HEK293 (cell line): ENCODE results near the gene CKAP4.
A peak's percentile ranks its signal among the peaks of the same experiment; 100 is the strongest.

Experiments used
- CTCF ChIA-PET: fragments of 350-600 bp; formaldehyde crosslinking; extraction: SDS; loops from one replicate; lab custom pipeline; 2021; ENCODE audit warnings: antibody characterized with exemption; lab: Yijun Ruan, JAX
- POLR2A ChIA-PET: fragments of 300-600 bp; formaldehyde crosslinking; extraction: SDS; loops from one replicate; lab custom pipeline; 2020; ENCODE audit warnings: antibody characterized with exemption, inconsistent platforms; lab: Yijun Ruan, JAX
- H3K27ac ChIP-seq: fragments of 200-500 bp; sonication (Bioruptor generic); 2 replicates; pipeline ENCODE4 v1.5.1; 2014; ENCODE audit warnings: low read depth, low read length, control low read depth, inconsistent platforms; ENCODE audit errors: extremely low read depth
- H3K36me3 ChIP-seq, 2 experiments: fragments of 200-500 bp in 1 of 2; sonication (Bioruptor generic) in 1 of 2; 1 replicate in 1 of 2; 2 replicates in 1 of 2; pipeline ENCODE4 v1.5.1; 2014 to 2017; ENCODE audit warnings: inconsistent platforms in 2 of 2, low read length in 2 of 2; ENCODE audit not compliant: control insufficient read depth in 2 of 2, insufficient read depth in 1 of 2
- H3K4me1 ChIP-seq: fragments of 200-500 bp; sonication (Bioruptor generic); 2 replicates; pipeline ENCODE4 v1.5.1; 2014; ENCODE audit warnings: mild to moderate bottlenecking, low read length, inconsistent platforms; ENCODE audit not compliant: control insufficient read depth, insufficient read depth
- H3K4me3 ChIP-seq: 2 replicates; pipeline ENCODE4 v1.5.1; 2011; ENCODE audit warnings: low read depth, mild to moderate bottlenecking, control low read depth, low read length, moderate library complexity
- H3K9me3 ChIP-seq: fragments of 200-500 bp; sonication (Bioruptor generic); 2 replicates; pipeline ENCODE4 v1.5.1; 2014; ENCODE audit warnings: low read depth, low read length, inconsistent platforms; ENCODE audit not compliant: control insufficient read depth, insufficient read depth
- HOXD13 ChIP-seq: sonication (generic); formaldehyde crosslinking; IDR thresholded peaks from 2 replicates; pipeline ENCODE4 v1.8.0; 2022; ENCODE audit warnings: missing genetic modification reagents, borderline replicate concordance
- SP3 ChIP-seq: fragments of 450-650 bp; formaldehyde crosslinking; IDR thresholded peaks from 2 replicates; pipeline ENCODE4 v1.5.1; 2016; ENCODE audit warnings: missing biosample characterization, missing genetic modification characterization
- ZEB2 ChIP-seq: fragments of 450-650 bp; formaldehyde crosslinking; IDR thresholded peaks from 2 replicates; pipeline ENCODE4 v1.5.1; 2016; ENCODE audit warnings: missing biosample characterization, missing genetic modification characterization
- ZNF16 ChIP-seq: fragments of 450-650 bp; formaldehyde crosslinking; IDR thresholded peaks from 2 replicates; pipeline ENCODE4 v1.5.1; 2016; ENCODE audit warnings: low read depth, missing biosample characterization, missing genetic modification characterization
- ZNF184 ChIP-seq: fragments of 450-650 bp; IDR thresholded peaks from 2 replicates; pipeline ENCODE4 v1.5.1; 2018; ENCODE audit warnings: missing biosample characterization, mild to moderate bottlenecking, missing genetic modification characterization
- ZNF211 ChIP-seq: fragments of 450-650 bp; formaldehyde crosslinking; IDR thresholded peaks from 2 replicates; pipeline ENCODE4 v1.5.1; 2016; ENCODE audit warnings: low read depth, missing biosample characterization, missing genetic modification characterization
- ZNF223 ChIP-seq: fragments of 450-650 bp; formaldehyde crosslinking; IDR thresholded peaks from 2 replicates; pipeline ENCODE4 v1.5.1; 2016; ENCODE audit warnings: missing biosample characterization, missing genetic modification characterization
- ZNF24 ChIP-seq: fragments of 450-650 bp; formaldehyde crosslinking; IDR thresholded peaks from 2 replicates; pipeline ENCODE4 v1.5.1; 2016; ENCODE audit warnings: missing biosample characterization, missing genetic modification characterization
- ZNF394 ChIP-seq: fragments of 450-650 bp; formaldehyde crosslinking; IDR thresholded peaks from 2 replicates; pipeline ENCODE4 v1.5.1; 2016; ENCODE audit warnings: missing biosample characterization, missing genetic modification characterization, mild to moderate bottlenecking, moderate library complexity, borderline replicate concordance
- ZNF558 ChIP-seq: fragments of 450-650 bp; formaldehyde crosslinking; IDR thresholded peaks from 2 replicates; pipeline ENCODE4 v1.5.1; 2016; ENCODE audit warnings: missing biosample characterization, missing genetic modification characterization
- ZNF600 ChIP-seq: fragments of 450-650 bp; formaldehyde crosslinking; IDR thresholded peaks from 2 replicates; pipeline ENCODE4 v1.5.1; 2016; ENCODE audit warnings: missing biosample characterization, missing genetic modification characterization
- ZNF776 ChIP-seq: fragments of 450-650 bp; formaldehyde crosslinking; IDR thresholded peaks from 2 replicates; pipeline ENCODE4 v1.5.0; 2017; ENCODE audit warnings: missing biosample characterization, missing genetic modification characterization, borderline replicate concordance
- ZSCAN30 ChIP-seq: fragments of 450-650 bp; IDR thresholded peaks from 2 replicates; pipeline ENCODE4 v1.5.1; 2018; ENCODE audit warnings: missing biosample characterization, mild to moderate bottlenecking, missing genetic modification characterization, moderate library complexity
- TF ChIP-seq, protein P1 (sequence below): sonication (generic); formaldehyde crosslinking; IDR thresholded peaks from 2 replicates; pipeline ENCODE4 v1.8.1; 2022; ENCODE audit warnings: mild to moderate bottlenecking, moderate library complexity, missing genetic modification reagents
- TF ChIP-seq, protein P2 (sequence below): fragments of 450-650 bp; formaldehyde crosslinking; IDR thresholded peaks from 2 replicates; pipeline ENCODE4 v1.5.1; 2016; ENCODE audit warnings: missing biosample characterization, missing genetic modification characterization, low read depth
- TF ChIP-seq, protein P3 (sequence below): fragments of 450-650 bp; formaldehyde crosslinking; IDR thresholded peaks from 2 replicates; pipeline ENCODE4 v1.5.1; 2017; ENCODE audit warnings: missing biosample characterization, missing genetic modification characterization
- TF ChIP-seq, protein P4 (sequence below): fragments of 450-650 bp; formaldehyde crosslinking; IDR thresholded peaks from 2 replicates; pipeline ENCODE4 v1.5.1; 2016; ENCODE audit warnings: missing biosample characterization, missing genetic modification characterization
- TF ChIP-seq, protein P5 (sequence below): fragments of 450-650 bp; formaldehyde crosslinking; IDR thresholded peaks from 2 replicates; pipeline ENCODE4 v1.5.1; 2016; ENCODE audit warnings: missing biosample characterization, missing genetic modification characterization
- TF ChIP-seq, protein P6 (sequence below): fragments of 450-650 bp; IDR thresholded peaks from 2 replicates; pipeline ENCODE4 v1.5.1; 2018; ENCODE audit warnings: missing biosample characterization, mild to moderate bottlenecking, missing genetic modification characterization

Gene CKAP4

DNA sequence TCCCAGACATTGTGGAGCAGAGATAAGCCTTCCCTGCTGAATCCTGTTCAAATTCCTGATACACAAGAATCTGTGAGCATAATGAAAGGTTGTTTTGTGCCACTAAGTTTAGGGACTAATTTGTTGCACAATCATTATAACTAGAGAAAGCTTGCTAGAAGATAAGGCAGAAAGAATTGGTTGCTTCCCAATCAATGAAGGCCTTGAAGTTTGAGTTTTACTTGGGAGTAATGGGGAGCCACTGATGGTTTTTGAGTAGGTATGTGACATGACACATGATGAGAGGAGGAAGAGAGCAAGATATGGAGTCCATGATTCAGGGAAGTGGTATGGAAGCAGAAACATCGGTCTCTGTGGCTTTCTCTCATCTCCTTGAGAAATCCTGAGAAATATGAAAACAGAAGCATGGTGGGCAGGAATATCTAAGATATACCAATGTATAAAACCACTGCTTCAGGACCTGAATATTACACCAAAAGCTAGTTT lies 41.4 kb upstream of the CKAP4 start:
- POLR2A ChIA-PET, result no interaction called here
- TF ChIP-seq SP3, result no peak
- TF ChIP-seq, protein P1, sequence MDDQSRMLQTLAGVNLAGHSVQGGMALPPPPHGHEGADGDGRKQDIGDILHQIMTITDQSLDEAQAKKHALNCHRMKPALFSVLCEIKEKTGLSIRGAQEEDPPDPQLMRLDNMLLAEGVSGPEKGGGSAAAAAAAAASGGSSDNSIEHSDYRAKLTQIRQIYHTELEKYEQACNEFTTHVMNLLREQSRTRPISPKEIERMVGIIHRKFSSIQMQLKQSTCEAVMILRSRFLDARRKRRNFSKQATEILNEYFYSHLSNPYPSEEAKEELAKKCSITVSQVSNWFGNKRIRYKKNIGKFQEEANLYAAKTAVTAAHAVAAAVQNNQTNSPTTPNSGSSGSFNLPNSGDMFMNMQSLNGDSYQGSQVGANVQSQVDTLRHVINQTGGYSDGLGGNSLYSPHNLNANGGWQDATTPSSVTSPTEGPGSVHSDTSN, result no peak
- TF ChIP-seq ZNF16 (tag by site-specific recombination), result peak; percentile 64; the same call in 1 of the 2 replicates
- TF ChIP-seq, all 188 proteins: peak for 1
- Histone ChIP-seq H3K4me3 (no peak overlapping the region), H3K4me1 (peaks cover 6% of the 10 kb centered on the region), H3K36me3 (no peaks in the 10 kb centered on the region), H3K27ac (peak overlapping the region; percentile 39; the same call in 1 of the 2 replicates), H3K9me3 (no peaks in the 10 kb centered on the region)
- CTCF ChIA-PET, result interaction anchor here (1.1 kb wide), 1 partner anchor 62 kb away, joined by 5 read pairs; no protein-coding TSS in a partner anchor

DNA sequence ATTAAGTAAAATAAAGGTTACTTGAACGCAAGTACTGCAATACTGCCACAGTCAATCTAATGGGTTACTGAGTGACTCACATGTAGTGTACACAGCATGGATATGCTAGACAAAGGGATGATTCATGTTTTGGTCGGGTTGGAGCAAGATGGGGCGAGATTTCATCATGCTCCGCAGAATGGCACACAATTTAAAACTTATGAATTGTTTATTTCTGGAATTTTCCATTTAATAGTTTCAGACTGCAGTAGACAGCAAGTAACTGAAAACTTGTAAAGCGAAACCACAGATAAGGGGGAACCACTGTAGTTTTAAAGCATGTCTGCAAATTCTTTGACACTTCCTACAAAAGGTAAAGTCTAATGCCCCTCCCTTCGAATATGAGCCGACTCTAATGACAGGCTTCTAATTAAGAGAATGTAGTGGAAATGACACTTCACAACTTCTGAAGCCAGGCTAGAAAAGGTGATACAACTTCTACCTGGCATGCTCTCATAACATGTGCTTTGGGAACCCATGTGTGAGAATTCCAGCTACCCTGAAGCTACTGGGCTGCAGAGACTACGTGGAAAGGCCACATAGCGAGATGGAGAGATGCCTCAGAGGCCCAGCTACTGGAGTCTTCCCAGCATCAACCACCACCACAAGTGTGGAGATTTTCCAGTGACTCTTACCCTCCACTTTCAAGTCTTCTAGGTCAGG lies 40.8 kb upstream of the CKAP4 start:
- ChIA-PET CTCF (interaction anchor here (1.1 kb wide), 1 partner anchor 62 kb away, joined by 5 read pairs; no protein-coding TSS in a partner anchor), POLR2A (no interaction called here)
- Histone ChIP-seq H3K27ac (peak overlapping the region; percentile 39; the same call in 1 of the 2 replicates), H3K9me3 (no peaks in the 10 kb centered on the region), H3K36me3 (no peaks in the 10 kb centered on the region), H3K4me3 (no peak overlapping the region), H3K4me1 (peaks cover 6% of the 10 kb centered on the region)
- TF ChIP-seq ZNF184 (tag by site-specific recombination) (no peak), ZNF223 (tag by site-specific recombination) (no peak), ZNF558 (tag by site-specific recombination) (peak; percentile 28; the same call in 1 of the 2 replicates), ZEB2 (tag by site-specific recombination) (peak; percentile 55; the same call in 1 of the 2 replicates), ZNF600 (tag by site-specific recombination) (peak; percentile 42; the same call in 1 of the 2 replicates), ZNF211 (tag by site-specific recombination) (no peak), ZSCAN30 (tag by site-specific recombination) (peak; percentile 52; the same call in 1 of the 2 replicates), ZNF394 (tag by site-specific recombination) (0 out of 2 replicates have a peak, but pooled peaks have one; percentile 10), ZNF776 (tag by site-specific recombination) (no peak), HOXD13 (peak; percentile 85; the same call in 1 of the 2 replicates), ZNF24 (peak; percentile 70; the same call in 1 of the 2 replicates)
- TF ChIP-seq, protein P2, sequence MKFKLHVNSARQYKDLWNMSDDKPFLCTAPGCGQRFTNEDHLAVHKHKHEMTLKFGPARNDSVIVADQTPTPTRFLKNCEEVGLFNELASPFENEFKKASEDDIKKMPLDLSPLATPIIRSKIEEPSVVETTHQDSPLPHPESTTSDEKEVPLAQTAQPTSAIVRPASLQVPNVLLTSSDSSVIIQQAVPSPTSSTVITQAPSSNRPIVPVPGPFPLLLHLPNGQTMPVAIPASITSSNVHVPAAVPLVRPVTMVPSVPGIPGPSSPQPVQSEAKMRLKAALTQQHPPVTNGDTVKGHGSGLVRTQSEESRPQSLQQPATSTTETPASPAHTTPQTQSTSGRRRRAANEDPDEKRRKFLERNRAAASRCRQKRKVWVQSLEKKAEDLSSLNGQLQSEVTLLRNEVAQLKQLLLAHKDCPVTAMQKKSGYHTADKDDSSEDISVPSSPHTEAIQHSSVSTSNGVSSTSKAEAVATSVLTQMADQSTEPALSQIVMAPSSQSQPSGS (tag by site-specific recombination), result peak; percentile 73
- TF ChIP-seq, protein P3, sequence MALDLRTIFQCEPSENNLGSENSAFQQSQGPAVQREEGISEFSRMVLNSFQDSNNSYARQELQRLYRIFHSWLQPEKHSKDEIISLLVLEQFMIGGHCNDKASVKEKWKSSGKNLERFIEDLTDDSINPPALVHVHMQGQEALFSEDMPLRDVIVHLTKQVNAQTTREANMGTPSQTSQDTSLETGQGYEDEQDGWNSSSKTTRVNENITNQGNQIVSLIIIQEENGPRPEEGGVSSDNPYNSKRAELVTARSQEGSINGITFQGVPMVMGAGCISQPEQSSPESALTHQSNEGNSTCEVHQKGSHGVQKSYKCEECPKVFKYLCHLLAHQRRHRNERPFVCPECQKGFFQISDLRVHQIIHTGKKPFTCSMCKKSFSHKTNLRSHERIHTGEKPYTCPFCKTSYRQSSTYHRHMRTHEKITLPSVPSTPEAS, result peak; percentile 70
- TF ChIP-seq, protein P4, sequence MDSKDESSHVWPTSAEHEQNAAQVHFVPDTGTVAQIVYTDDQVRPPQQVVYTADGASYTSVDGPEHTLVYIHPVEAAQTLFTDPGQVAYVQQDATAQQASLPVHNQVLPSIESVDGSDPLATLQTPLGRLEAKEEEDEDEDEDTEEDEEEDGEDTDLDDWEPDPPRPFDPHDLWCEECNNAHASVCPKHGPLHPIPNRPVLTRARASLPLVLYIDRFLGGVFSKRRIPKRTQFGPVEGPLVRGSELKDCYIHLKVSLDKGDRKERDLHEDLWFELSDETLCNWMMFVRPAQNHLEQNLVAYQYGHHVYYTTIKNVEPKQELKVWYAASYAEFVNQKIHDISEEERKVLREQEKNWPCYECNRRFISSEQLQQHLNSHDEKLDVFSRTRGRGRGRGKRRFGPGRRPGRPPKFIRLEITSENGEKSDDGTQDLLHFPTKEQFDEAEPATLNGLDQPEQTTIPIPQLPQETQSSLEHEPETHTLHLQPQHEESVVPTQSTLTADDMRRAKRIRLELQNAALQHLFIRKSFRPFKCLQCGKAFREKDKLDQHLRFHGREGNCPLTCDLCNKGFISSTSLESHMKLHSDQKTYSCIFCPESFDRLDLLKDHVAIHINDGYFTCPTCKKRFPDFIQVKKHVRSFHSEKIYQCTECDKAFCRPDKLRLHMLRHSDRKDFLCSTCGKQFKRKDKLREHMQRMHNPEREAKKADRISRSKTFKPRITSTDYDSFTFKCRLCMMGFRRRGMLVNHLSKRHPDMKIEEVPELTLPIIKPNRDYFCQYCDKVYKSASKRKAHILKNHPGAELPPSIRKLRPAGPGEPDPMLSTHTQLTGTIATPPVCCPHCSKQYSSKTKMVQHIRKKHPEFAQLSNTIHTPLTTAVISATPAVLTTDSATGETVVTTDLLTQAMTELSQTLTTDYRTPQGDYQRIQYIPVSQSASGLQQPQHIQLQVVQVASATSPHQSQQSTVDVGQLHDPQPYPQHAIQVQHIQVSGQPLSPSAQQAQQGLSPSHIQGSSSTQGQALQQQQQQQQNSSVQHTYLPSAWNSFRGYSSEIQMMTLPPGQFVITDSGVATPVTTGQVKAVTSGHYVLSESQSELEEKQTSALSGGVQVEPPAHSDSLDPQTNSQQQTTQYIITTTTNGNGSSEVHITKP (tag by site-specific recombination), result peak; percentile 66
- TF ChIP-seq, protein P5, sequence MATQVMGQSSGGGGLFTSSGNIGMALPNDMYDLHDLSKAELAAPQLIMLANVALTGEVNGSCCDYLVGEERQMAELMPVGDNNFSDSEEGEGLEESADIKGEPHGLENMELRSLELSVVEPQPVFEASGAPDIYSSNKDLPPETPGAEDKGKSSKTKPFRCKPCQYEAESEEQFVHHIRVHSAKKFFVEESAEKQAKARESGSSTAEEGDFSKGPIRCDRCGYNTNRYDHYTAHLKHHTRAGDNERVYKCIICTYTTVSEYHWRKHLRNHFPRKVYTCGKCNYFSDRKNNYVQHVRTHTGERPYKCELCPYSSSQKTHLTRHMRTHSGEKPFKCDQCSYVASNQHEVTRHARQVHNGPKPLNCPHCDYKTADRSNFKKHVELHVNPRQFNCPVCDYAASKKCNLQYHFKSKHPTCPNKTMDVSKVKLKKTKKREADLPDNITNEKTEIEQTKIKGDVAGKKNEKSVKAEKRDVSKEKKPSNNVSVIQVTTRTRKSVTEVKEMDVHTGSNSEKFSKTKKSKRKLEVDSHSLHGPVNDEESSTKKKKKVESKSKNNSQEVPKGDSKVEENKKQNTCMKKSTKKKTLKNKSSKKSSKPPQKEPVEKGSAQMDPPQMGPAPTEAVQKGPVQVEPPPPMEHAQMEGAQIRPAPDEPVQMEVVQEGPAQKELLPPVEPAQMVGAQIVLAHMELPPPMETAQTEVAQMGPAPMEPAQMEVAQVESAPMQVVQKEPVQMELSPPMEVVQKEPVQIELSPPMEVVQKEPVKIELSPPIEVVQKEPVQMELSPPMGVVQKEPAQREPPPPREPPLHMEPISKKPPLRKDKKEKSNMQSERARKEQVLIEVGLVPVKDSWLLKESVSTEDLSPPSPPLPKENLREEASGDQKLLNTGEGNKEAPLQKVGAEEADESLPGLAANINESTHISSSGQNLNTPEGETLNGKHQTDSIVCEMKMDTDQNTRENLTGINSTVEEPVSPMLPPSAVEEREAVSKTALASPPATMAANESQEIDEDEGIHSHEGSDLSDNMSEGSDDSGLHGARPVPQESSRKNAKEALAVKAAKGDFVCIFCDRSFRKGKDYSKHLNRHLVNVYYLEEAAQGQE (tag by site-specific recombination), result peak; percentile 9; the same call in 1 of the 2 replicates
- TF ChIP-seq, protein P6, sequence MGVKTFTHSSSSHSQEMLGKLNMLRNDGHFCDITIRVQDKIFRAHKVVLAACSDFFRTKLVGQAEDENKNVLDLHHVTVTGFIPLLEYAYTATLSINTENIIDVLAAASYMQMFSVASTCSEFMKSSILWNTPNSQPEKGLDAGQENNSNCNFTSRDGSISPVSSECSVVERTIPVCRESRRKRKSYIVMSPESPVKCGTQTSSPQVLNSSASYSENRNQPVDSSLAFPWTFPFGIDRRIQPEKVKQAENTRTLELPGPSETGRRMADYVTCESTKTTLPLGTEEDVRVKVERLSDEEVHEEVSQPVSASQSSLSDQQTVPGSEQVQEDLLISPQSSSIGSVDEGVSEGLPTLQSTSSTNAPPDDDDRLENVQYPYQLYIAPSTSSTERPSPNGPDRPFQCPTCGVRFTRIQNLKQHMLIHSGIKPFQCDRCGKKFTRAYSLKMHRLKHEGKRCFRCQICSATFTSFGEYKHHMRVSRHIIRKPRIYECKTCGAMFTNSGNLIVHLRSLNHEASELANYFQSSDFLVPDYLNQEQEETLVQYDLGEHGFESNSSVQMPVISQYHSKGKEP (tag by site-specific recombination), result peak; percentile 69
